Right atrium auricular region (tissue), 2 donors: ENCODE measurements around the gene ADAMTS9. TPM values are rescaled to one million over a fixed set of nuclear protein-coding genes. Genes with fewer than 3 reads are reported as not detected.
A peak's percentile ranks its signal among the peaks of the same experiment; 100 is the strongest.

Source experiments
- DNase-seq: peaks from one replicate; pipeline ENCODE4 v3.0.0-alpha.2; 2019; ENCODE audit warnings: low spot score
- H3K27ac ChIP-seq, 2 donors: fragments of 200-600 bp; sonication (generic); 1 replicate in 1 of 2; 2 replicates in 1 of 2; pipeline ENCODE4 v1.5.1; 2016 to 2019
- H3K27me3 ChIP-seq, 2 donors: fragments of 200-600 bp; sonication (generic); one replicate each; pipeline versions ENCODE4 v1.5.1 to v1.6.0; 2017 to 2019
- H3K36me3 ChIP-seq: fragments of 200-600 bp; sonication (generic); one replicate; pipeline ENCODE4 v1.5.1; 2016
- H3K4me1 ChIP-seq, 2 donors: fragments of 200-600 bp; sonication (generic); one replicate each; pipeline versions ENCODE4 v1.5.1 to v1.6.0; 2017 to 2019
- H3K4me3 ChIP-seq, 2 donors: fragments of 200-600 bp; sonication (generic); 1 replicate in 1 of 2; 2 replicates in 1 of 2; pipeline ENCODE4 v1.5.1; 2017 to 2019; ENCODE audit warnings: mild to moderate bottlenecking in 1 of 2, moderate library complexity in 1 of 2
- H3K9me3 ChIP-seq, 2 donors: fragments of 200-600 bp; sonication (generic); one replicate each; pipeline ENCODE4 v1.5.1; 2019
- total RNA-seq, 2 donors: library from RNA; depleted of rRNA; stranded (reverse); fragments of >200 nt; gene quantifications; one replicate each; pipeline ENCODE4 v1.1.0, GENCODE V29; 2016
- TF ChIP-seq, protein P1 (sequence below), 2 donors: fragments of 200-600 bp; sonication (generic); IDR thresholded peaks; one replicate each; pipeline ENCODE4 v1.5.1; 2019; ENCODE audit warnings: antibody characterized with exemption in 2 of 2

ADAMTS9 gene, protein sequence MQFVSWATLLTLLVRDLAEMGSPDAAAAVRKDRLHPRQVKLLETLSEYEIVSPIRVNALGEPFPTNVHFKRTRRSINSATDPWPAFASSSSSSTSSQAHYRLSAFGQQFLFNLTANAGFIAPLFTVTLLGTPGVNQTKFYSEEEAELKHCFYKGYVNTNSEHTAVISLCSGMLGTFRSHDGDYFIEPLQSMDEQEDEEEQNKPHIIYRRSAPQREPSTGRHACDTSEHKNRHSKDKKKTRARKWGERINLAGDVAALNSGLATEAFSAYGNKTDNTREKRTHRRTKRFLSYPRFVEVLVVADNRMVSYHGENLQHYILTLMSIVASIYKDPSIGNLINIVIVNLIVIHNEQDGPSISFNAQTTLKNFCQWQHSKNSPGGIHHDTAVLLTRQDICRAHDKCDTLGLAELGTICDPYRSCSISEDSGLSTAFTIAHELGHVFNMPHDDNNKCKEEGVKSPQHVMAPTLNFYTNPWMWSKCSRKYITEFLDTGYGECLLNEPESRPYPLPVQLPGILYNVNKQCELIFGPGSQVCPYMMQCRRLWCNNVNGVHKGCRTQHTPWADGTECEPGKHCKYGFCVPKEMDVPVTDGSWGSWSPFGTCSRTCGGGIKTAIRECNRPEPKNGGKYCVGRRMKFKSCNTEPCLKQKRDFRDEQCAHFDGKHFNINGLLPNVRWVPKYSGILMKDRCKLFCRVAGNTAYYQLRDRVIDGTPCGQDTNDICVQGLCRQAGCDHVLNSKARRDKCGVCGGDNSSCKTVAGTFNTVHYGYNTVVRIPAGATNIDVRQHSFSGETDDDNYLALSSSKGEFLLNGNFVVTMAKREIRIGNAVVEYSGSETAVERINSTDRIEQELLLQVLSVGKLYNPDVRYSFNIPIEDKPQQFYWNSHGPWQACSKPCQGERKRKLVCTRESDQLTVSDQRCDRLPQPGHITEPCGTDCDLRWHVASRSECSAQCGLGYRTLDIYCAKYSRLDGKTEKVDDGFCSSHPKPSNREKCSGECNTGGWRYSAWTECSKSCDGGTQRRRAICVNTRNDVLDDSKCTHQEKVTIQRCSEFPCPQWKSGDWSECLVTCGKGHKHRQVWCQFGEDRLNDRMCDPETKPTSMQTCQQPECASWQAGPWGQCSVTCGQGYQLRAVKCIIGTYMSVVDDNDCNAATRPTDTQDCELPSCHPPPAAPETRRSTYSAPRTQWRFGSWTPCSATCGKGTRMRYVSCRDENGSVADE (N-terminal part only)
- total RNA-seq, result 10 to 100 TPM; 20.2 to 21.0 TPM

DNA sequence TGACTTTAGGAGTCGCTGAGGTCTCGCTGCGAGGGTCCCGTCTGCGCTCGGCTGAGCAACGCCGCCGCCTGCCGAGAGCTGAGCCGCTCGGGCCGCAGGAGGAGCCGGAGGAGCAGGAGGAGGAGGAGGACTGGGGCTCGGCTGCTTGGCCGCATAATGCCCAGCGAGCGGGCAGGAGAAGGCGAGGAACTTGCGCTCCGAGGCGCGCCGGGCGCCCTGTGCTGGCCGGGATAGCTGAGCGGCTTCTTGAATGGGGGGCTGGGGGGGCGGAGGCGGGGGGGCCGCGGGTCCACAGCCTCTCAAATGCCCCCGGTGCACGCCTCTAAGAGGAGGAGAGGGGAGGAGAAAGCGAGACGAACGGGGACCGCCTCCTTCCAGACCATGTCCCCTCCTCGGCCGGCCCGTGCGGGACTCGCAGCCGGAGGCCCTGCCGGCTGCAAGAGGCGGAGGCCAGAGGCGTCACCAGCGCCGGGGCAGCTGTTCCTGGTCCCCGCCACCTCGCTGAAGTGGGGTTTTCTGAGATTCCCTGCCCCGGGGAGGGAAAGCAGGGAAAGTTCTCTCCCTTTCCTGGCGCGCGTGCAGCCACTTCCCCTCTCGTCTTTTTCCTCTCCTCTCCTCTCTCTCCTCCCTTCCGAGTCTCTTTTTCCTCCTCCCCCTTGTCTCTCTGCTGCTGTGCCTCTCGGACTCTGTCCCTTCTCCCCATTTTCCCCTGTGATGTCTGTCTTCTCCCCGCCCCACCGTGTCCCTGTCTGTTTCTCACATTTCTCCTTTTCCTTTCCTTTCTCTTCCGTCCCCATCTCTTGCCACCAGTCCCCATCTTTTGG lies at the start of gene ADAMTS9:
Gene ADAMTS9, minus strand, starts transcription at position 220 of the 824 bp plus-strand sequence. CDS start 343 bp downstream, outside the sequence.
- Histone ChIP-seq H3K27me3 (no peaks in the 10 kb centered on the region), H3K4me3 (peak within 1 kb of the TSS; percentile 60 to 75), H3K27ac (peak within 1 kb of the TSS; percentile 95 to 98), H3K9me3 (no peaks in the 10 kb centered on the region), H3K4me1 (peaks cover 0 to 35% of the 10 kb centered on the region in 2 donors), H3K36me3 (peaks cover 4% of the 10 kb centered on the region)
- TF ChIP-seq, protein P1, sequence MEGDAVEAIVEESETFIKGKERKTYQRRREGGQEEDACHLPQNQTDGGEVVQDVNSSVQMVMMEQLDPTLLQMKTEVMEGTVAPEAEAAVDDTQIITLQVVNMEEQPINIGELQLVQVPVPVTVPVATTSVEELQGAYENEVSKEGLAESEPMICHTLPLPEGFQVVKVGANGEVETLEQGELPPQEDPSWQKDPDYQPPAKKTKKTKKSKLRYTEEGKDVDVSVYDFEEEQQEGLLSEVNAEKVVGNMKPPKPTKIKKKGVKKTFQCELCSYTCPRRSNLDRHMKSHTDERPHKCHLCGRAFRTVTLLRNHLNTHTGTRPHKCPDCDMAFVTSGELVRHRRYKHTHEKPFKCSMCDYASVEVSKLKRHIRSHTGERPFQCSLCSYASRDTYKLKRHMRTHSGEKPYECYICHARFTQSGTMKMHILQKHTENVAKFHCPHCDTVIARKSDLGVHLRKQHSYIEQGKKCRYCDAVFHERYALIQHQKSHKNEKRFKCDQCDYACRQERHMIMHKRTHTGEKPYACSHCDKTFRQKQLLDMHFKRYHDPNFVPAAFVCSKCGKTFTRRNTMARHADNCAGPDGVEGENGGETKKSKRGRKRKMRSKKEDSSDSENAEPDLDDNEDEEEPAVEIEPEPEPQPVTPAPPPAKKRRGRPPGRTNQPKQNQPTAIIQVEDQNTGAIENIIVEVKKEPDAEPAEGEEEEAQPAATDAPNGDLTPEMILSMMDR (IDR thresholded peaks at IDR 0.05), result no peak
- DNase-seq, result peak; percentile 78

DNA sequence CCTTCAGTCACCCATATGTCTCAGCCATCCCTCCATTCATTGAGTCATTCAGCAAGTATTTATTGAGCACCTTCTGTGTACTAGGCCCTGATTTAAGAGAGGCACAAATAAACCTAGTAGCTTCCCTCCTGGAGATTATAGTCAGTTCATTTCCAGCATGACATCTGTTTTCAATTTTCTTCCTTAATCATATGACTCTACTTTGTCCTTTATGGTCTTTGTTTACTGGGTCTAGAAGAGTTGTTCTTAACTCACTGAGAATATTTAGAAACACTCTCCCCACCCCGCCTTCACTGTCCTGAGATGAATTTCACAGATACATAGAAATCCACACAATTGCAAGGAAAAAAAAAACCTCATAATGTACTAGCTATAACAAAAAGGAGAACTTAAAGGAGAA lies 44.8 kb upstream of the ADAMTS9 start:
- H3K27me3 ChIP-seq, result no peaks in the 10 kb centered on the region
- TF ChIP-seq, protein P1 (IDR thresholded peaks at IDR 0.05), result no peak
- DNase-seq, result no peak
- no peaks in the 10 kb centered on the region for H3K36me3 ChIP-seq
- H3K27ac ChIP-seq, result no peak overlapping the region
- peaks cover 0 to 17% of the 10 kb centered on the region in 2 donors for H3K4me1 ChIP-seq
- H3K4me3 ChIP-seq, result no peak overlapping the region
- no peaks in the 10 kb centered on the region for H3K9me3 ChIP-seq

DNA sequence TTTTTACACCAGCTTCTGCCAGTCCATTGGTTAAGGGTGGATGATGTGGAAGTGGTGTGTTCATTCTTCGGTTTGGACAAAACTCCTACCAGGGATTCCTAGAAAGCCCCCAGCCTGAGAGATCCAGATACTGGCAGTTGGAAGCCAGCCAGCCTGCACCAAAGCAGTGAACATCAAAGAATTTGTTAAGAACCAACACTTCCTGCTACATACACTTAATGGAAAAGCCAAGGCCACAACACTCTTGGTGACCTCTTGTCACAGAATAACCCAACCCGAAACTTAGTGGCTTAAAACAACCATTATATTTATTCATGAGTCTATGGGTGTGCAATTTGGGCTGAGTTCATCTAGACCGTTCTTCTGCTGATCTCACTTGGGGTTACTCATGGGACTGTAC lies 42.9 kb upstream of the ADAMTS9 start:
- no peak overlapping the region for H3K4me3 ChIP-seq
- H3K27me3 ChIP-seq, result no peaks in the 10 kb centered on the region
- TF ChIP-seq, protein P1 (IDR thresholded peaks at IDR 0.05), result no peak
- peaks cover 0 to 17% of the 10 kb centered on the region in 2 donors for H3K4me1 ChIP-seq
- H3K9me3 ChIP-seq, result no peaks in the 10 kb centered on the region
- H3K27ac ChIP-seq, result no peak overlapping the region
- DNase-seq, result no peak
- no peaks in the 10 kb centered on the region for H3K36me3 ChIP-seq

DNA sequence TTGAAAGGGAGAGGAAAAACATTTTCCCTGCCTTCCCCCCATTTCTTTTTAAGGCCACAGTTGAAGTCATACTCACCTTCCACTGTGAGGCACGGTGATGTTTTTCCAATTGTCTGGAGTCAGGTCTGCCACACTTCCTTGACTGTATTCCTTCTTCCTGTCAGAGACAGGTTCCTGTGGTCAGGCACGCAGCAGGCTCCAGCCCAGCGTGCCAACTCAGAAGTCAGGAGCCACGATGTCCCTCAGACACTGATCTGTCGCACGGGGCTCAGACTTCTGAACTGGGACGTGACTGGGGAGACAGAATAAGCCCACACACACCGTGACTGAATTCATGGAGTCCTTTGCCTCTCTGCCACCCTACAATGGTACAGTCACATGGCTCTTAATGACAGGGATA lies 41.2 kb upstream of the ADAMTS9 start:
- Histone ChIP-seq H3K27ac (peak overlapping the region; percentile 38 to 63), H3K9me3 (no peaks in the 10 kb centered on the region), H3K36me3 (no peaks in the 10 kb centered on the region), H3K4me1 (peaks cover 0 to 17% of the 10 kb centered on the region in 2 donors), H3K27me3 (no peaks in the 10 kb centered on the region), H3K4me3 (no peak overlapping the region)
- no peak for DNase-seq
- TF ChIP-seq, protein P1 (IDR thresholded peaks at IDR 0.05), result no peak

DNA sequence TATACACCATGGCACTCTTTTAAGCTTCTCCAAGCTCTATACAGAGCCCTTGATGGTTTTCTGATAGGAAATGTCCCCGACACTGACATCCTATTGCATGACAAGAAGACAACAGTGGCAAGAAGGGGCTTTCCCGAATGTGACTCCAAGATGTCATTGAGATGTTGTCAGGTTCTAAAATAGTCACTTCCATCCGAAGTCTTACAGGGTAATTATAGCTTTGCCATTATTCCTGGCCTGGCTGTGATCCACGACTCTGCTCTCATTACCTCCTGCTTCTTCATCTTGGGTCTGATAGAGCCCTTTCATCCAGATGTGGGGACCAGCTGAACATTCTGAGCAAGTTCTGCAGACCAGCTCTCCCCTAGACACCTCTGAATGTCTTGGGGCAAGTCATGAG lies 40.6 kb upstream of the ADAMTS9 start:
- TF ChIP-seq, protein P1 (IDR thresholded peaks at IDR 0.05), result no peak
- no peak for DNase-seq
- H3K4me3 ChIP-seq, result no peak overlapping the region
- no peaks in the 10 kb centered on the region for H3K9me3 ChIP-seq
- peaks cover 0 to 17% of the 10 kb centered on the region in 2 donors for H3K4me1 ChIP-seq
- no peaks in the 10 kb centered on the region for H3K27me3 ChIP-seq
- no peaks in the 10 kb centered on the region for H3K36me3 ChIP-seq
- peak overlapping the region; percentile 38 to 63 for H3K27ac ChIP-seq
